AG09319 (cell line): Measurements from ENCODE around the gene MINDY4.

Source experiments
- DNase-seq: peaks from one replicate; pipeline ENCODE4 v3.0.0-alpha.2; 2010; ENCODE audit warnings: low read depth; ENCODE audit errors: extremely low read depth
- CTCF ChIP-seq: IDR thresholded peaks from 2 replicates; pipeline ENCODE4 v1.5.1; 2011; ENCODE audit warnings: low read depth, mild to moderate bottlenecking, inconsistent platforms, low read length, moderate library complexity

MINDY4 gene

GRCh38 chr7:30904561-30904960 is 133.3 kb downstream of the MINDY4 start:
- no peak for DNase-seq
- TF ChIP-seq CTCF, result no peak

DNA sequence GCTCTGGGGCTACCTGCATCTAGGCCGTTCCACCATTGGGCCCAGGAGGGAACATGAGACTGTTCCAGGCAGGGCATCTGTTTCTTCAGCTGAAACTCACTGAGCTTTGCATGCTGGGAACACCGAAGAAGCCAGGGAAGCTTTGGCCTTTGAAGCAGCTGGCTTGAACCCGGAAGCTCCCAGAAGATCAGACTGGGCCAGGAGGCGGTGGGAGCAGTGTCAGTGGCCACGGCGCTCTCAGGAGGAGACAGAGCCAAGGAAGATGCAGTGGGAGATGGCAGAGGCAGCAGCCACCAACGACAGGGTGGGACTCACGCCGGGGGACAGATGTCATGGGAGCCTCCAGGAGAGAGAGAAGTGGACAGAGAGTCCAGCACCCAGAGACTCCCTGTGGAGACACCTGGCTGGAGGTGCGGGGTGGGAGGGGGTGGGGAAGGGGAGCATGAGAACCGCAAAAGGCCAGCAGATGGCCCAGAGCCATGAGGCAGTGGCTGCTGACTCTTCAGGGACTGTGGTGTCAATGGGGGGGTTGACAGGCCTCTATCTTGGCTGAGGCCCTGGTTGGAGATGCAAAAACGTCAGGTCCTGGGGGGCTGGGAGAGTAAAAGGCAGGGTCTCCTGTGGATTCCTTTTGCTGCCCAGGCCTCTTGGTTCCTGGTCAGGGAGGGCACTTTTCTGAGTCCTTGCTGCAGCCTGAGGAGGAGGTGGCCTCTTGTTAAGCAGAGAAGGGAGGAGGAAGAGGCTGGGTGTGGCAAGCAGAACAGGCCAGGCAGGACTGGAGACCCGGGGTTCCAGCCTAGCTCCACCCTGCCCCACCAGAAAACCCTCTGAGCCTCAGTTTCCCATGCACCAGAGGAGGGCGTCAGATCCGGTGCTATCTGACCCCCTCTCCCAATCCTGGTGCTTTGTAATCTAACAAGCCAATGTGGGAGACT is 134.1 kb downstream of the MINDY4 start:
- DNase-seq, result no peak
- no peak for TF ChIP-seq CTCF

DNA sequence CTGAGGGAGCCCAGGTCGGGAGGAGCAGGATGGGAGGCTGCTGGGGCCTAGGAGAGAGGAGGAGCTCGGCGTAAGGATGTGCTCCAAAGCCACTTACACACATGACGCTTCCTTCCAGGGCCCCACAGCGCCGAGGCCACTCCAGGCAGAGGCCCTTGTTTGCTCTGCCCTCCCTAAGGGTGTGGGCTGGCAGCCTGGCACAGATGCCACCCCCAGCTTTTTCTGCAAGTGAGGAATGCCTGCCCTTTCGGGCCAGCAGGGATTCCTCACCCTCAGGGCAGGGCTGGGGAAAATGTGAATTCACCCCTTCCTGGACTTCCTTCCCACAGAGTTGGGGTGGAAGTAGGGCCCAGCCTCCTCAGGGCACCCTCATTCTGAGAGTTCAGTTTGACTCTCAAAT is 134.8 kb downstream of the MINDY4 start:
- no peak for TF ChIP-seq CTCF
- no peak for DNase-seq

GRCh38 chr7:30906515-30907240 is 135.5 kb downstream of the MINDY4 start:
- DNase-seq, result no peak
- TF ChIP-seq CTCF, result no peak

- DNase-seq, result no peak
- no peak for TF ChIP-seq CTCF
Measured at GRCh38 chr7:30907527-30908267, 136.5 kb downstream of the MINDY4 start.

DNA sequence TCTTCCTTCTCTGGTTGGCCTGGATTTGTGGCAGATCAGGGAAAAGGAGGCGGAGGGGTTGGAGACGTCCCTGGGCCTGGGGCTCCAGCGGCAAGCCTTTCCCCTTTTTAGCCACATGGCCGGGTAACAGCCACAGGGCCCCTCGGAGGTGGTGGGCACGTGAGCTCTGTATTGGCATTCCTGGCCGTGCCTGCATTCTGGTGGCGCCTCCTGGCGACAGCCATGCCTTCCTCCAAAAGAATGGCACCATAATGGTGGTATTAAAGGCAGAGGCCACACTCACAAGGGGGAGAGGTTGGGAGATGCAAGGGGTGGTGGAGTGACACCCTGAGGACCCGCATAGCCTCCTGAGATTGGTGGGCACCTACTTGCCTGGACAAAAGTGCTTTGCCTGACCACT is 137.5 kb downstream of the MINDY4 start:
- no peak for TF ChIP-seq CTCF
- DNase-seq, result no peak

GRCh38 chr7:30909431-30909830 is 138.2 kb downstream of the MINDY4 start:
- DNase-seq, result no peak
- TF ChIP-seq CTCF, result no peak
